GM12878 (cell line): Measurements from ENCODE around the gene MRPL36. TPM values are rescaled to one million over a fixed set of nuclear protein-coding genes. Genes with fewer than 3 reads are reported as not detected.

Experiments used
- ATAC-seq: fragments of 200-7000 bp; cut with Tn5 transposase; 3 replicates; pipeline ENCODE4 v1.9.1; 2020; ENCODE audit warnings: mild to moderate bottlenecking, moderate library complexity
- BruUV-seq: library from RNA; stranded (reverse); fragments of 400-500 nt; replicated peaks from 2 replicates; lab custom pipeline; 2021; lab: Mats Ljungman, UMichigan
- CTCF ChIA-PET: fragments of 300-600 bp; sonication (Branson Sonifier 250); formaldehyde crosslinking; extraction: SDS; loops from one replicate; lab custom pipeline; 2021; ENCODE audit warnings: inconsistent platforms; lab: Yijun Ruan, JAX
- POLR2A ChIA-PET: fragments of 350-600 bp; formaldehyde crosslinking; extraction: SDS; loops from one replicate; lab custom pipeline; 2021; ENCODE audit warnings: inconsistent platforms; lab: Charles Lee
- RAD21 ChIA-PET: fragments of 300-600 bp; sonication (Branson Sonifier 250); formaldehyde crosslinking; loops from one replicate; lab custom pipeline; 2023; ENCODE audit warnings: antibody characterized with exemption; ENCODE audit not compliant: unreplicated experiment; lab: Charles Lee
- SMC1A ChIA-PET: fragments of 300-600 bp; sonication (Branson Sonifier 250); formaldehyde crosslinking; loops from one replicate; lab custom pipeline; 2023; ENCODE audit not compliant: unreplicated experiment, uncharacterized antibody; lab: Charles Lee
- DNase-seq: peaks from one replicate; pipeline ENCODE4 v3.0.0-alpha.2; 2011; ENCODE audit warnings: low read depth, low spot score
- FAIRE-seq: peaks from 3 replicates; lab custom pipeline; 2011; peaks lifted over from hg19 to GRCh38; lab: Jason Lieb, UNC
- H2AFZ ChIP-seq: 2 replicates; pipeline ENCODE4 v1.6.0; 2011; ENCODE audit warnings: low read depth, low read length, control low read depth; ENCODE audit not compliant: control insufficient read depth
- H3K27ac ChIP-seq: 2 replicates; pipeline ENCODE4 v1.5.1; 2011; ENCODE audit warnings: control low read depth; ENCODE audit not compliant: control insufficient read depth, insufficient read depth
- H3K27me3 ChIP-seq, 2 experiments: replicated peaks in 1 of 2; 2 replicates each; pipeline versions ENCODE4 v1.6.0 to v1.6.1; 2011; ENCODE audit warnings: low read length in 1 of 2; ENCODE audit not compliant: control insufficient read depth in 2 of 2, insufficient read depth in 2 of 2
- H3K36me3 ChIP-seq, 2 experiments: 2 replicates each; pipeline ENCODE4 v1.5.1; 2011; ENCODE audit warnings: low read length in 1 of 2; ENCODE audit not compliant: control insufficient read depth in 2 of 2, insufficient read depth in 2 of 2
- H3K4me1 ChIP-seq: 2 replicates; pipeline ENCODE4 v1.6.1; 2011; ENCODE audit warnings: mild to moderate bottlenecking, low read length, moderate library complexity, mixed read lengths; ENCODE audit not compliant: control insufficient read depth, insufficient read depth
- H3K4me2 ChIP-seq: 2 replicates; pipeline ENCODE4 v1.6.0; 2011; ENCODE audit warnings: control low read depth; ENCODE audit not compliant: control insufficient read depth, insufficient read depth
- H3K4me3 ChIP-seq: fragments of 200-600 bp; sonication (generic); 2 replicates; pipeline ENCODE4 v1.5.1; 2016
- H3K79me2 ChIP-seq: 2 replicates; pipeline ENCODE4 v1.6.0; 2011; ENCODE audit warnings: low read length; ENCODE audit not compliant: control insufficient read depth, insufficient read depth
- H3K9ac ChIP-seq: 2 replicates; pipeline ENCODE4 v1.8.0; 2011; ENCODE audit warnings: low read length, control low read depth, mixed read lengths; ENCODE audit not compliant: control insufficient read depth, insufficient read depth
- H3K9me3 ChIP-seq: replicated peaks from 3 replicates; pipeline ENCODE4 v1.5.1; 2011; ENCODE audit warnings: mild to moderate bottlenecking, low read length; ENCODE audit not compliant: control insufficient read depth, insufficient read depth
- H4K20me1 ChIP-seq: 2 replicates; pipeline ENCODE4 v1.6.0; 2011; ENCODE audit not compliant: control insufficient read depth, insufficient read depth
- E4F1 ChIP-seq: fragments of 450-650 bp; IDR thresholded peaks from 2 replicates; pipeline ENCODE4 v1.6.1; 2018; ENCODE audit warnings: borderline replicate concordance, mild to moderate bottlenecking; ENCODE audit not compliant: partially characterized antibody
- MEF2A ChIP-seq: IDR thresholded peaks from 2 replicates; pipeline ENCODE4 v1.6.1; 2011; ENCODE audit warnings: low read depth, mild to moderate bottlenecking, low read length, moderate library complexity; ENCODE audit not compliant: insufficient read depth
- NR2F1 ChIP-seq: fragments of 450-650 bp; conservative IDR thresholded peaks from 2 replicates; pipeline ENCODE4 v1.6.1; 2017; ENCODE audit warnings: mild to moderate bottlenecking
- USF1 ChIP-seq: IDR thresholded peaks from 2 replicates; pipeline ENCODE4 v1.6.1; 2011; ENCODE audit warnings: borderline replicate concordance, low read depth, mild to moderate bottlenecking, moderate library complexity, mixed read lengths, low read length; ENCODE audit not compliant: insufficient read depth; ENCODE audit errors: extremely low read length
- WGBS: methylation state at CpG from one replicate; pipeline ENCODE4 v1.1.6; 2016; ENCODE audit warnings: low lambda C conversion rate; ENCODE audit not compliant: insufficient replicate concordance, insufficient coverage; ENCODE audit errors: missing lambda C conversion rate; 5-methylcytosine and 5-hydroxymethylcytosine counted together
- in situ Hi-C: fragments of 300-500 bp; cut with MboI; formaldehyde crosslinking; loops from 9 replicates; pipeline ENCODE4 v1.14.3; 2018; ENCODE audit warnings: mixed read lengths
- intact Hi-C: fragments of 100-400 bp; cut with micrococcal nuclease; formaldehyde crosslinking; loops from one replicate; pipeline ENCODE4 v1.14.2; 2022; ENCODE audit not compliant: unreplicated experiment
- polyA plus RNA-seq, 11 experiments: library from polyadenylated mRNA; depleted of rRNA in 4 of 11; unstranded in 6 of 11; stranded (reverse) in 5 of 11; fragments of >200 nt; fragmentation: Nextera tagmentation in 4 of 11; fragmentation: Illumina TruSeq in 1 of 11; extraction: Ambion mirVana in 4 of 11; extraction: Trizol in 1 of 11; gene quantifications; 1 replicate in 1 of 11; 2 replicates in 10 of 11; pipeline versions ENCODE4 v1.2.1 to v1.2.3, GENCODE V29; 2011 to 2016; ENCODE audit warnings: inconsistent platforms in 2 of 11, missing spikeins in 2 of 11, low read depth in 1 of 11
- total RNA-seq, 4 experiments: library from RNA; depleted of rRNA in 3 of 4; stranded (reverse); fragments of >200 nt in 3 of 4; fragmentation: Illumina TruSeq in 1 of 4; extraction: Trizol in 1 of 4; gene quantifications; 2 replicates each; pipeline versions ENCODE4 v1.2.1 to v1.2.3, GENCODE V29; 2013 to 2021

The MRPL36 gene
- total and polyA plus RNA-seq, 10 of the 15 experiments (the other 5 are each of a cell fraction or from before 2014, with no cell fraction given): 89.2 to 559 (median 152) TPM

- intact Hi-C loops: loop anchor here (10.0 kb wide), 1 partner anchor 481 kb away; no protein-coding TSS in a partner anchor
- no peak for TF ChIP-seq MEF2A
- no peak for TF ChIP-seq USF1
- TF ChIP-seq E4F1: no peak
- no peak for TF ChIP-seq NR2F1
These were observed 3.7 kb downstream of the MRPL36 start for GRCh38 chr5:1795931-1796330.

More at GRCh38 chr5:1795931-1796330, 3.7 kb downstream of the MRPL36 start:
- WGBS: 51% methylated on average over 8 of the region's 8 CpGs
- Histone ChIP-seq H3K4me3 (no peak overlapping the region), H2AFZ (no peak overlapping the region), H3K79me2 (peaks cover 45% of the 10 kb centered on the region), H3K36me3 (peaks cover 13 to 21% of the 10 kb centered on the region in 2 experiments), H3K4me2 (no peak overlapping the region), H3K27me3 (no peaks in the 10 kb centered on the region), H3K9me3 (no peaks in the 10 kb centered on the region), H3K9ac (no peak overlapping the region), H4K20me1 (no peaks in the 10 kb centered on the region), H3K27ac (no peak overlapping the region), H3K4me1 (peaks cover 42% of the 10 kb centered on the region)
- in situ Hi-C loops: loop anchor here (5.0 kb wide), 1 partner anchor 309 kb away; no protein-coding TSS in a partner anchor
- no TSS peak for BruUV-seq
- RAD21 ChIA-PET: no interaction called here
- CTCF ChIA-PET: interaction anchor here (0.6 kb wide), 1 partner anchor 13 kb away, joined by 3 read pairs; no protein-coding TSS in a partner anchor
- ATAC-seq: no peak
- POLR2A ChIA-PET: no interaction called here
- FAIRE-seq: no peak
- SMC1A ChIA-PET: no interaction called here
- DNase-seq: no peak
